GM18502 (cell line): ENCODE measurements around the gene TMEM106C.

Source experiments
- ATAC-seq: cut with Tn5 transposase; IDR thresholded peaks from one replicate; pipeline ENCODE4 v1.9.1; 2021; ENCODE audit warnings: mild to moderate bottlenecking; ENCODE audit not compliant: unreplicated experiment, poor library complexity

TMEM106C gene

DNA sequence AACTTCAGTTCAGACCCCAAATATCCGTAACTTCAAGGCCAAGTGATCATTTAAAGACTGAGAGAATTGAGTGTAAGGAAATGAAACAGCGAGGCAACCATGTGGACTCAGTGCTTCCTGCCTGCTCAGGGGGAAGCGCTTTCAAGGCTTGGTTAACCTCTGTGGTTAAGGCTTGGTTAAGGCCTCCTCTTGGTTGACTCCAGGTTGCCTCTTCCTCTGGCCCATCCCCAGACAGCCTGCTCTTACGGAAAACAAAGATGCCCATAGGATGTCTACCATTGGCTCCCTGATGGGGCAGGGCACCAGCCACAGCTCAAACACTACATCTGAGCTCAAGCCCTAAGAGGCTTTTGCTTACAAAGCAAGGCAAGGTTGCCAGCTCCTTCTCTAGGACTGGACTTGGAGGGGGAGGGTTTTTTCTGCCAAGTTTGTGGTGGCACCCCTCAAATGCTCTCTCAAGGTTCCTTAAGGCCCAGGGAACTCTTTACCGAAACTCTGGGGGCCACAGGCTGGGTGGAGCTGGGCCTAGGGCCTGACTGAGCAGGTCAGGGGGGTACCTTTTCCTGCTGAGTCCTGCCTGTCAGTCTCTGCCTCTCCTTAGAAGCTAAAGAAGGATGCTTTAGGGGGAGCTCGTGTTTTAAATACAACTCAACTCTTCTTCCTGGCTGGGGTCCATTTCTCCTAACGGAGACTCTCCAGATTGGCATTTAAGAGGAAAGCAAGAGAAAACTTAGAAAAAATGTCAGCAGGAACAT, 27.1 kb downstream of the TMEM106C start:
- ATAC-seq = peak; percentile 96

DNA sequence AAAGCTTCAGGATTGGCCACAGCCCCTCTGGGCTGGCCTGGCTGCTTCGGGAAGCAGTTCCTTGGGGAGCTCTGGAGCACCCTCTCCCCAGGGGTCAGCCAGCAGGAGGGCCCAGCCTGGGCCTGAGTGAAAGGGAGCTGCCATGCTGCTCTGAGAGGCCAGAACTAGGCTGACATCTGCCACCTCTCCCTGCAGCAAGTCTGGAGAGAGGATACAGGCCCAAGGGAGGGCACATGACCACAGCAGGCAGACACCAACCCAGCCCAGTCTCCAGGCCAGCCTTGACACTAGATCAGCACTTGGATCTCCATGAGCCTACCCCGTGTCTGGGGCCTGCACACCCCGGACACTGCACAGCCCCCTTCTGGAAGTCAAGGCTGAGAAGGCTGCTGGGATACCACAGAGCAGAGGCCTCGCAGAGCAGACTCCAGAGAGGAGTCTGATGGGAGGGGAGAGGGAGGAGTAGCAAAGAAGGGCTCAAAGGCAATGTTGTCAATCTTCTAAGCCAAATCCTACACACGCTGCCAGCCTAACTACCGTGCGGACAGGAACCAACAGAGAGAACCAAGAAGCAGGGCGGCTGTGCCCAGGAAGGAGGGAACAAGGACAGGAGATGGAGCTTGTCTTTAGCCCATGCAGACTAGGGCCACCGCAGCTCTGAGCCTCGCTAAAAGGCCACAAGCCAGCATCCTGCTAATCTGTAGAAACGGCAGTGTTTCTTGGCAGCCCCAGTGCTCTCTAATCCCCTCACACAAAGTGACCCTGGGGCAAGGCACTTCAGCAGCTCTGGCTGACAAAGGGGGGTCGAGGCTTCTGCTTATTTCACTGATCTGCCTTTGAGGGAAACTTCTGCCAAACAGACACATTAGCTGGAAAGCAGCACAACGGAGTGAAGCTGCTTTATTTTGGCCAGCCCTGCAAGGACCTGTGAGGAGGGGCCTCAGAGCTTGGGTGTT, 28.0 kb downstream of the TMEM106C start:
- ATAC-seq = no peak

GRCh38 chr12:47992776-47993175, 29.4 kb downstream of the TMEM106C start:
- ATAC-seq = no peak

GRCh38 chr12:47993491-47993890, 30.1 kb downstream of the TMEM106C start:
- no peak for ATAC-seq

- ATAC-seq = no peak
Measured at GRCh38 chr12:47995981-47996401, 32.6 kb downstream of the TMEM106C start.

GRCh38 chr12:47997321-47997720, 33.9 kb downstream of the TMEM106C start:
- no peak for ATAC-seq

DNA sequence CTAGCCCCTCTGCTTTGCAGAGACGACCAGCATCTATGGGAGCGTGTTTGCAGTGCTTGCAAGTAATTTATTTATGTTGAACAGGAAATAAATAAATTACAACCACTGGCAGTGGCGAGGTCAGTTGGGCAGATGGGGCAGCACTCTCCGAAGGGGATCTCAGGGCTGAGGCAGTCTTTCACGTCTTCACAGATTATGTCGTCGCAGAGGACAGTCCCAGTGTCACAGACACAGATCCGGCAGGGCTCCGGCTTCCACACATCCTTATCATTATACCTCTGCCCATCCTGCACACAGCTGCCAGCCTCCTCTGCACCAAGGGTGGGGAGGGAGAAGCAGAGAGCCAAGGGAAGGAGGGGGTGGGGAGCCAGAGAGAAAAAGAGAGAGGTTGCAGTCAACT, 36.4 kb downstream of the TMEM106C start:
- no peak for ATAC-seq

DNA sequence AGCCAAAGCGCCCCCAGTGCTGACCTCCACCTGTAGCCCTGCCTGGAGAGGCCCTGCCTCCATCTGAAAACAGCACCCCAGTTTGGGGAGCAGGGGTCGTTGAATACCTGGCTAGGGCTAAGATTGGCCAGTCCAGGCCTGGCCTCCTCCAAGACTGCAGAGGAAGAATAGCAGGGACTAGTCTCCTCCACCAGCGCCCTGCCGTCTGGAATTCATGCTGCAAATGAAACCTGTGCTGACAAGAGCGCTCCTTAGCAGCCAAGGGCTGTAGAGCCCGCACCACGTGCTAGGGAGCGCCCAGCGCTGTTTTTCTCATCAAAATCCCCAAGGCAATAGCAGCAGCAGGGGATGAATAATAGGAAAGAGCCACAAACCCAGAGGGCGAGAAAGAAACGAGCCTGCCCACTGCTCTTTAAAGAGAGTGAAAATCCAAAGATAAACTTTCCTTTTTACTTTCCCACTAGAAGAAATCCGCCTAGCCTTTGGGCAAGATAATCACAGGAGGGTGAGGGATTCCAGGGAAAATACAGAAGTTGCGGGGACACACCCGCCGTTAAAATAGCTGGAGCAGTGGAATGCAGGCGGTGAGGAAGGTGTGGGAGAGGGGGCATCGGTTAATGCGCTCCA, 37.6 kb downstream of the TMEM106C start:
- ATAC-seq = no peak

DNA sequence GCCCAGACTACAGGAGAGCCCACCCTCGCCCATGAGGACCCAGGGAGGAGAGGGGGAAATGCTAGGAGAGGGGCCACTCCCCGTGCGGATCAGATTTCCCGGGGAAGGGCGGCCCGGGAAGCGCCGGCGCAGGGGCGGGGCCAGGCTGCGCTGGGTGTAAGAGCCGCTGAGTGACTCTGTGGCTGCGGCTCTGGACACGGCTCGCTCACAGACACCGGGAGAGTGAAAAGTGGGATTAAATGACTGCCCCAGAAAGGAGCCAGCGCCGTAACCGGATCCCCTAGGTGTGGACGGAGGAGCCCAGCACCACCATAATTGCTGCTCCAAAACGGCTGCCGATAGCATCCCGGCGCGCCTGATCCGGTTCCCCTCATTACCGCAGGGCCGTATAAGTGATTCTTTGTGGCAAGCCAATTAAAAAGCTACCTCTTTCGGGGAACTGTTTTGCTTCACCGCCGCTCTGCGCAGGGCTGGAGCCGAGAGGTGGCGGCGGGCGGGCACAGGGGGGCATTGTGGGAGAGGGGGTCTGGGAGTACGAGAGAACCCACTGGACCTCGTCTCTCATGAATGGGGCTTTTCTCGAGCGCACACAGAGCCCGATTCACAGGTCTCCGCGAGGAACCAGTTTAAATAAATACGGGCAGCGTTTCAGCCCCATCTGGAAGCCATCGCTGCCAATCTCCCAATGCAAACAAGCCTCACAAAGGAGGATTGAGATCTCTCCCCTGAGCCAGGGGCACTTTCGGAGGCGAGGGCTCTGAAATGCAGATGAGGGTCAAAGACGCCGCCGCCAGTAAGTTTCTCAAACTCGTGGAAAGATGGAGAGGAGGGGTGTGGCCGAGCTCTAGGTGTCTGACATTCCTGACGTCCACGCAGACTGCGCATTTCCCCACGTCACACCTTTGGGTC, 38.4 kb downstream of the TMEM106C start:
- no peak for ATAC-seq

DNA sequence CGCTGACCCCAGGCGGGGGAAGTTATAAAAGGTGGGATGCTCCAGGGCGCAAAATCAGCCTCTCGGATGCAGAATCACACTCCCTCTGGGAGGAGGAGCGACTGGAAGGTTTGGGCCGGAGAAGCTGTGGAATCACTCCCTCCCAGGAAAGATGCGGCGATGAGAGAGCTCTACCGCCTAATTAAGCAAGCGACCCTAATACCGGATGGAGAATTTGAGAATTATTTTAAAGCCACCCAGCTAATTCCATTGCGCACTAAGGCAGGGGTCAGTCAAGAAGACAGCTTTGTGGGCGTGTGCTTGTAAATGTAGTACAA, 39.0 kb downstream of the TMEM106C start:
- no peak for ATAC-seq

- ATAC-seq = no peak
Measured at GRCh38 chr12:48002773-48003218, 39.4 kb downstream of the TMEM106C start.

GRCh38 chr12:48003226-48004052, 40.0 kb downstream of the TMEM106C start:
- no peak for ATAC-seq

GRCh38 chr12:48004053-48004941, 40.9 kb downstream of the TMEM106C start, which contains the start of gene COL2A1:
Gene COL2A1 (minus strand): TSS chr12:48004476. CDS start chr12:48004321, 155 bp downstream.
- no peak for ATAC-seq

GRCh38 chr12:48005001-48005749, 41.8 kb downstream of the TMEM106C start:
- ATAC-seq = no peak

DNA sequence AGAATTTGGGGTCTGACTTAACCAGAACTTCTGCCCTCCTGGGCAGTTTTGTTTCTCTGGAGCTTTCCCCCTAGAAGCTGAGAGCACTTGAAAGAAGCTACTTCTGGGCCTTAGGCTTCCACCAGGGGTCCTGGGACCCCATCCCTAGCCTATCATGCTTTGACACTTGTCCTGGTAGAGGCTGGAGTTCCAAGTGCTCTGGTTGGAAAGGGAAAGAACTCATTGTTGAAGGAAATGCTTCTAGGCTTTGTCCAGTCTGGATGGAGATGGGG, 42.3 kb downstream of the TMEM106C start:
- no peak for ATAC-seq

- no peak for ATAC-seq
Measured at GRCh38 chr12:48007206-48007605, 43.8 kb downstream of the TMEM106C start.

DNA sequence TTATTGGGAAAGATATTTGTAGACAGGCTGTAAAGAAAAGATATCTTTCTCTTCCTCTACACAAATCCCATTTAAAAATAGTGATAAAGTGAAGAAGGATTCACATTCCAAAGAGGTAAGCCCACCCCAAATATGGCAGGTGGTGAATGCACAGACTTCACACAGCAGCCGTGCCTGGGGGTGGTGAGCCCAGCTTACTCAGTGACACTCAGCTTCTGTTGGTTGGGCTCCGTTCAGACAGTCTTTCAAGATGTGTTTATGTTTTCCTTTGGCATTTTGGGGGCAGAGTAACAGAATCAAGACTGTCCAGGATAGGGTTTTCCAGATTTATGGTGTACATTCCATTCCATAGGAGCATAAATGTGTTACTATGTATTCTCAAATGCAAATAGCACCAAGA, 45.0 kb downstream of the TMEM106C start:
- ATAC-seq = no peak

GRCh38 chr12:48008950-48009349, 45.6 kb downstream of the TMEM106C start:
- ATAC-seq = no peak
